ENCODE measurements around the gene SULT1C2.

- no peak for TF ChIP-seq CTCF (IDR thresholded peaks at IDR 0.05; ENCODE audit: low read depth, low read length, poor library complexity, severe bottlenecking)
- no peak for TF ChIP-seq EZH2phosphoT487 (IDR thresholded peaks at IDR 0.05; ENCODE audit: borderline replicate concordance, low read length)
These were observed 26.8 kb downstream of the SULT1C2 start for GRCh38 chr2:108315444-108315934.
